ENCODE data around the gene SEMA5A. TPM values are rescaled to one million over a fixed set of nuclear protein-coding genes. Genes with fewer than 3 reads are reported as not detected.

The SEMA5A gene
- 0.43 and 0.72 TPM in 2 replicates for total RNA-seq

DNA sequence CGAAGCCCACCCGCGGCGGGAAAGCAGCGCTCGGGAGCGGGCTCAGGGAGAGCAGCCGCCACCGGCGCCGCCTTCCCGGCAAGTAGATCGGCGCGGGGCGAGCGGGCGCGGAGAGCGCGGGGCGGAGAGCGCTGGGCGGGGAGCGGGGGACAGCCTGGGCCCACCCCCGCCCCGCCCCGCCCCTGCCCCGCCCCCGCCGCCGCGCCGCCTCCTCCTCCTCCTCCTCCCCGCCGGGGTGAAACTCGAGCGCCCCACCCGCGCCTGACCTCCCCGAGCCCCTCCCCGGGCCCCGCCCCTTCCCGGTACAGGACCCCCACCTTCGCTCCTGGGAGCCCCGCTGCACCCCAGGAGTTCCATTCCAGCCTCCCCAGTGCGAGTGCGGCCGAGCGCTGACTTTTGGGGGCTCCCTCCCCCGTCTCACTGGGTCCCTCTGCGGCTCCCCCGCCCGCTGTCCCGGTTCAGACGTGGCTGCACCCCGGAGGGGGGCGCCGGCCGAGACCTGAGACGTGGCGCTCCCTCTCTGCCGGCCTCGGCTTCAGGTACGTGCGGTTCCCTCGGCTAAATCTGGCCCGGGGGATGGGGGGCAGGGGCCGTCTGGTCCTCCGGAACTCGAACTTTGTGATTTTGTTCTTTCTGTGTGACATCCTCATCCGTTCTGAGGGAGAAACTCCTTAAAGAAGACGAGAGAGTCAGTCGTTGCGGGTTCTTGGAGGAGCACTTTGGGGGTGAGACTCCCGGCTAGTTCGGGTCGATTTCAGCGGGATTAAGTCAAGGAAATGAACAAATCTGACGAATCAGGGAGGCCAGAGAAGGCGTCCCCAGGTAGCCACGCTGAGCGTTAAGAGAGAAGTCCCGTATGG lies at the start of gene SEMA5A:
TSS of gene SEMA5A (minus strand) at position 84 of the 860 bp plus-strand sequence. CDS start 166,129 bp downstream, outside the sequence.

Other genes starting within 250 kb of the SEMA5A start
- gene TAS2R1, start 84.3 kb upstream of the SEMA5A start, total RNA-seq = not detected in 2 replicates

All from tracheal epithelial cell (primary cell).